ENCODE results near the gene USP40. TPM values are rescaled to one million over a fixed set of nuclear protein-coding genes. Genes with fewer than 3 reads are reported as not detected.

The USP40 gene
- total RNA-seq, 4 donors from 2014 or later, result 12.3 to 23.3 (median 20.1) TPM

GRCh38 chr2:233603520-233603919, 36.9 kb upstream of the USP40 start:
- 82% methylated on average over 4 of the region's 4 CpGs for WGBS
- Histone ChIP-seq H3K9me3 (no peaks in the 10 kb centered on the region), H3K4me1 (no peaks in the 10 kb centered on the region), H3K27me3 (peaks cover 0 to 9% (median 0%) of the 10 kb centered on the region in 4 donors), H3K36me3 (no peaks in the 10 kb centered on the region), H3K27ac (replicated peaks in 1 of 4) (no peak overlapping the region), H3K4me3 (no peak overlapping the region)
- intact Hi-C loops (cut with DNase I), result no loop called here
- TF ChIP-seq CTCF (IDR thresholded peaks at IDR 0.05) (no peak), POLR2AphosphoS5 (IDR thresholded peaks at IDR 0.05) (no peak), EP300 (IDR thresholded peaks at IDR 0.05) (no peak), POLR2A (IDR thresholded peaks at IDR 0.05; ENCODE audit: low read depth) (no peak)
- no peak for DNase-seq (ENCODE audit: extremely low spot score)

GRCh38 chr2:233602076-233602475, 35.5 kb upstream of the USP40 start:
- intact Hi-C loops (cut with DNase I), result no loop called here
- DNase-seq (ENCODE audit: extremely low spot score), result no peak
- H3K27ac ChIP-seq (replicated peaks in 1 of 4), result no peak overlapping the region
- no peak overlapping the region for H3K4me3 ChIP-seq
- 88% methylated on average over 1 of the region's 1 CpG for WGBS
- H3K27me3 ChIP-seq, result peaks cover 0 to 9% (median 0%) of the 10 kb centered on the region in 4 donors
- no peaks in the 10 kb centered on the region for H3K36me3 ChIP-seq
- TF ChIP-seq EP300 (IDR thresholded peaks at IDR 0.05) (no peak), CTCF (IDR thresholded peaks at IDR 0.05) (no peak), POLR2A (IDR thresholded peaks at IDR 0.05; ENCODE audit: low read depth) (no peak), POLR2AphosphoS5 (IDR thresholded peaks at IDR 0.05) (no peak)
- H3K4me1 ChIP-seq, result no peaks in the 10 kb centered on the region
- no peaks in the 10 kb centered on the region for H3K9me3 ChIP-seq

GRCh38 chr2:233600386-233600785, 33.8 kb upstream of the USP40 start:
- Histone ChIP-seq H3K4me3 (no peak overlapping the region), H3K36me3 (no peaks in the 10 kb centered on the region), H3K9me3 (no peaks in the 10 kb centered on the region), H3K27me3 (peaks cover 0 to 9% (median 0%) of the 10 kb centered on the region in 4 donors), H3K4me1 (no peaks in the 10 kb centered on the region), H3K27ac (replicated peaks in 1 of 4) (no peak overlapping the region)
- TF ChIP-seq CTCF (IDR thresholded peaks at IDR 0.05), result no peak
- no peak for TF ChIP-seq POLR2AphosphoS5 (IDR thresholded peaks at IDR 0.05)
- no peak for TF ChIP-seq EP300 (IDR thresholded peaks at IDR 0.05)
- no peak for DNase-seq (ENCODE audit: extremely low spot score)
- WGBS, result 76% methylated on average over 2 of the region's 2 CpGs
- intact Hi-C loops (cut with DNase I), result no loop called here

- TF ChIP-seq CTCF (IDR thresholded peaks at IDR 0.05), result no peak
- TF ChIP-seq EP300 (IDR thresholded peaks at IDR 0.05), result no peak
- no peak for TF ChIP-seq POLR2AphosphoS5 (IDR thresholded peaks at IDR 0.05)
- TF ChIP-seq POLR2A (IDR thresholded peaks at IDR 0.05; ENCODE audit: low read depth), result no peak
- Histone ChIP-seq H3K27me3 (peaks cover 0 to 9% (median 0%) of the 10 kb centered on the region in 4 donors), H3K36me3 (no peaks in the 10 kb centered on the region), H3K4me1 (no peaks in the 10 kb centered on the region), H3K27ac (replicated peaks in 1 of 4) (no peak overlapping the region), H3K9me3 (no peaks in the 10 kb centered on the region), H3K4me3 (no peak overlapping the region)
- WGBS, result 90% methylated on average over 3 of the region's 3 CpGs
- DNase-seq (ENCODE audit: extremely low spot score), result no peak
- intact Hi-C loops (cut with DNase I), result no loop called here
These were observed 32.4 kb upstream of the USP40 start for GRCh38 chr2:233598952-233599351.

GRCh38 chr2:233597522-233597921, 30.9 kb upstream of the USP40 start:
- TF ChIP-seq CTCF (IDR thresholded peaks at IDR 0.05) (no peak), EP300 (IDR thresholded peaks at IDR 0.05) (no peak), POLR2AphosphoS5 (IDR thresholded peaks at IDR 0.05) (no peak), POLR2A (IDR thresholded peaks at IDR 0.05; ENCODE audit: low read depth) (no peak)
- H3K27me3 ChIP-seq, result peaks cover 0 to 6% (median 0%) of the 10 kb centered on the region in 4 donors
- no peaks in the 10 kb centered on the region for H3K9me3 ChIP-seq
- H3K36me3 ChIP-seq, result no peaks in the 10 kb centered on the region
- DNase-seq (ENCODE audit: extremely low spot score), result no peak
- no peaks in the 10 kb centered on the region for H3K4me1 ChIP-seq
- intact Hi-C loops (cut with DNase I), result no loop called here
- no peak overlapping the region for H3K4me3 ChIP-seq
- no peak overlapping the region for H3K27ac ChIP-seq (replicated peaks in 1 of 4)
- WGBS, result 47% methylated on average over 1 of the region's 1 CpG

Measured in esophagus muscularis mucosa (tissue), 4 donors.